Activated CD4-positive, alpha-beta T cell treated with anti-CD3 and anti-CD28 coated beads, Interleukin-2, amount 10 ng/mL, durations not matched to agents 24 days and 14 days (primary cell): Measurements from ENCODE around the gene ADAMTS2. TPM values are rescaled to one million over a fixed set of nuclear protein-coding genes. Genes with fewer than 3 reads are reported as not detected.

ENCODE experiments used
- DNase-seq: peaks from one replicate; pipeline ENCODE4 v3.0.0; 2022
- H3K27ac Mint-ChIP-seq: one replicate; pipeline ENCODE4 v1.8.0; 2022; ENCODE audit warnings: mild to moderate bottlenecking, mixed read lengths
- H3K27me3 Mint-ChIP-seq: one replicate; pipeline ENCODE4 v1.8.0; 2022; ENCODE audit warnings: mixed read lengths
- H3K36me3 Mint-ChIP-seq: one replicate; pipeline ENCODE4 v1.8.0; 2022; ENCODE audit warnings: low read depth, mild to moderate bottlenecking, mixed read lengths
- H3K4me1 Mint-ChIP-seq: one replicate; pipeline ENCODE4 v1.8.0; 2021; ENCODE audit warnings: mixed read lengths
- H3K4me3 Mint-ChIP-seq: one replicate; pipeline ENCODE4 v1.8.0; 2022; ENCODE audit warnings: mild to moderate bottlenecking, moderate library complexity, mixed read lengths
- H3K9me3 Mint-ChIP-seq: one replicate; pipeline ENCODE4 v1.8.0; 2021; ENCODE audit warnings: mixed read lengths
- intact Hi-C: fragments of 100-400 bp; cut with micrococcal nuclease; formaldehyde crosslinking; loops from one replicate; pipeline ENCODE4 v1.15.1; 2023
- total RNA-seq: library from RNA; stranded (reverse); gene quantifications from 2 replicates; pipeline ENCODE4 v1.2.3, GENCODE V29; 2022

The ADAMTS2 gene
- total RNA-seq, 1 donor from 2014 or later: not detected

GRCh38 chr5:179124853-179125788 lies 220.1 kb downstream of the ADAMTS2 start:
- H3K4me1 Mint-ChIP-seq: no peaks in the 10 kb centered on the region
- DNase-seq: no peak
- intact Hi-C loops: no loop called here
- no peak overlapping the region for H3K4me3 Mint-ChIP-seq
- no peaks in the 10 kb centered on the region for H3K27me3 Mint-ChIP-seq
- H3K36me3 Mint-ChIP-seq: no peaks in the 10 kb centered on the region
- no peak overlapping the region for H3K27ac Mint-ChIP-seq
- H3K9me3 Mint-ChIP-seq: peaks cover 2% of the 10 kb centered on the region

DNA sequence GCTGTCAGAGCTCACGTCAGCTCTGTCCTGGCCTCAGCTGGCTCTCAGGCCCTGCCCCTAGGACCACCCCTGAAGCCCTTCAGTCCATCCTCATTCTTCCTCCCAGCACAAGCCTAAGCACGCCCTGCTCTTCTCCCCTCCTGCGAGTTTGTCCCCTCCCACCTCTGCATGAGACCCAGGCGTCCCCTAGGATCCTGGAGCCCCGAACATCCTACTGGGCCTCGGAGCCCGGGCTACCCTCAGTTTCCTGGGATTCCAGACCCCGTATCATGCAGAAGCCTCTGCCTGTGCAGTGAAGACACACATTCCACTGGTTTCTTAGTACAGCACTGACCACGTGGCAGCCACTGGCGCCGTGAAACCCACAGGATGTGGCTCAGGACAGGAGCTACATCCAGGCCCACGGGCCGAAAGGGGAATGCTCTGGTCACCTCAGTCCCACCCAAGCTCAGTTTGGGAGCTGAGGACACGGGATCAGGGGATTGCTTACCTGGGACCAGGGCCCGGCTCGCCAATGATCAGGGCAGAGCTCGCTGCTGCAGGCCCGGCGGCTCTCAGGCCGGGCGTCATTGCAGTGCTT lies 220.9 kb downstream of the ADAMTS2 start:
- Mint-ChIP-seq H3K27me3 (no peaks in the 10 kb centered on the region), H3K27ac (no peak overlapping the region), H3K9me3 (peaks cover 4% of the 10 kb centered on the region), H3K36me3 (peaks cover 1% of the 10 kb centered on the region), H3K4me1 (no peaks in the 10 kb centered on the region), H3K4me3 (no peak overlapping the region)
- intact Hi-C loops: no loop called here
- no peak for DNase-seq

DNA sequence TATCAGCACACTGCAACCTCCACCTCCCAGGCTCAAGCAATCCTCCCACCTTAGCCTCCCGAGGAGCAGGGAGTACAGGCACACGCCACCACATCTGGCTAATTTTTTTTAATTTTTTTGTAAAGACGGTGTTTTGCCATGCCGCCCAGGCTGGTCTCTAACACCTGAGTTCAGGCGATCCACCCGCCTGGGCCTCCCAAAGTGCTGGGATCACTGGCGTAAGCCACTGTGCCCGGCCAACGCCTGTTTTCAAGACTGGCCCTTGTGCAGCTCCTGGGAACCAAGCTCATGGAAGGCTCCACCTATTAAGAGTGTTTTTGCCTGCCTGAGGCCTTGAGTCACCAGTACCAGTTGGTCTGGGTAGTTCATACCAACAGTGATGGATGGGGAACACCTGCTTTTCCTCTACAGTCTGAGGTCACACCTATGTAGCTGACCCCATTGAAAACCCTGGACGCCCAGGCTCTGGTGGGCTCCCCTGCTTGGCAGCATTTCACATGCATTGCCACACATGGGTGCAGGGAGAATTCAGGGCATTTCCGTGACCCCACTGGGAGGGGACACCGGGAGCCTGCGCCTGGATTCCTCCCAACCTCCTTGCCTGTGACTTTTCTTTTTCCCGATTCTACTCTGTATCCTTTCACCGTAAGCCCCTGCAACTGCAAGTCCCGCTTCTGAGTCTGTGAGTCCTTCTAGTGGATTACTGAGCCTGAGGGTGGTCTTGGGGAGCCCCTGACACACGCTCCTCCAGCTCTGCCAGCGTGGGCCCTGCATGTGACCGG lies 221.6 kb downstream of the ADAMTS2 start:
- Mint-ChIP-seq H3K4me3 (no peak overlapping the region), H3K9me3 (peaks cover 4% of the 10 kb centered on the region), H3K4me1 (no peaks in the 10 kb centered on the region), H3K36me3 (peaks cover 1% of the 10 kb centered on the region), H3K27ac (no peak overlapping the region), H3K27me3 (no peaks in the 10 kb centered on the region)
- DNase-seq: no peak
- intact Hi-C loops: no loop called here

- Mint-ChIP-seq H3K4me3 (no peak overlapping the region), H3K27me3 (no peaks in the 10 kb centered on the region), H3K4me1 (no peaks in the 10 kb centered on the region), H3K27ac (no peak overlapping the region), H3K9me3 (peaks cover 4% of the 10 kb centered on the region), H3K36me3 (peaks cover 1% of the 10 kb centered on the region)
- DNase-seq: no peak
- intact Hi-C loops: no loop called here
Observed at GRCh38 chr5:179123109-179123426, 222.2 kb downstream of the ADAMTS2 start.

DNA sequence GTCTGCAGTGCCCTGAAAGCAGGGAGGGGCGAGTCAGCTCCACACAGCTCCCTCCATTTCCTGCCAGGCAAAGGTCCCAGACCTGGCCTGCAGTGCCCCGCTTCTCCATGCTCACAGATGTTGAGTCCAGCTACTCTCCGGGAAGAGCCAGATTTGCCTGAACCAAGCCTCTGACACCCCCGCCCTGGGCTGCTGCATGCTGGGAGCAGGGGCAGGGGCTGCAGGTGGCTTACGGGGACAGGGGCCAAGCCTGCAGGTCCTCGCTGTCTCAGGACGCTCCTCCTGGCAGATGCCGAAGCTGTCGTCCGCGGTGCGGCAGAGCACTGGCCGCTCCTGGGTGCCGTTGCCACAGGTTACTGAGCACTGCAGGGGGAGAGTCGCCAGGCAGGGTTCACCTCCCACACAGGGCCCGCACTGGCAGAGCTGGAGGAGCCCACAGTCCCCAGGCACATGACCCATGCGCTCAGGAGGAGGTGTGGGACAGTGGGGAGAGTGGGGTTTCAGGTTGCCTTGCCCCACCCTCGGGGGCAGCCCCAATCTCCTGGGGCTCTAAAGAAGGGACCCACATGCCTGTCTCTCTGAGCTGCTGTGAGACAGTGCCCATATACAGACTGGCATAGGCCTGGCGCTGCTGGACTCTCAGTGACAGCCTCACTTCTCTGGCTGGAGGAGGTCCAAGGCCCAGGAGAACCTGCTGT lies 222.7 kb downstream of the ADAMTS2 start:
- Mint-ChIP-seq H3K4me3 (no peak overlapping the region), H3K27me3 (no peaks in the 10 kb centered on the region), H3K9me3 (peaks cover 4% of the 10 kb centered on the region), H3K4me1 (no peaks in the 10 kb centered on the region), H3K36me3 (peaks cover 1% of the 10 kb centered on the region), H3K27ac (no peak overlapping the region)
- intact Hi-C loops: no loop called here
- DNase-seq: no peak

DNA sequence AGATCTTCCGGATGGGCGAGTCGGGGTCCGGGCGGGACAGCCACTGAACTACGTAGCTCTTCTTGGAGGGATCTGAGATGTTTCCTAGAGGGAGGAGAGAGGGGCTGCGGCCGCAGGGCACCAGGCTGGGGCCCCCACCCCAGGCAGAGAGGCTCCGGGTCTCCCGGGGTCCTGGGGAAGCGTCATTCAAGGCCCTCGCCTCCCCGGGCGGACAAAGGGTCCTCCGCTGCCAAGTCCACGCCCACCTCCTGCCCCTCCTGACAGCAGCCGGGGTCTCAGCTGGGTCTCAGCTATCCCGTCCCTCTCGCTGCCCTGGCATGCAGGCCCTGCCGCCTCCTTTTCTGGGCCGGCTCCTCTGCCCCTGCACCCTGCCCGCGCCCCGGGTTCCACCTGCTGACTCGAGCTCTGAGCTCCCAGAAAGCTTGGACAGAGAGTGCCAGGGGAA lies 223.6 kb downstream of the ADAMTS2 start:
- no peak overlapping the region for H3K27ac Mint-ChIP-seq
- H3K4me3 Mint-ChIP-seq: no peak overlapping the region
- H3K9me3 Mint-ChIP-seq: peaks cover 5% of the 10 kb centered on the region
- H3K36me3 Mint-ChIP-seq: peaks cover 1% of the 10 kb centered on the region
- no peaks in the 10 kb centered on the region for H3K4me1 Mint-ChIP-seq
- no peak for DNase-seq
- no peaks in the 10 kb centered on the region for H3K27me3 Mint-ChIP-seq
- intact Hi-C loops: no loop called here

- intact Hi-C loops: no loop called here
- H3K4me3 Mint-ChIP-seq: no peak overlapping the region
- peaks cover 10% of the 10 kb centered on the region for H3K9me3 Mint-ChIP-seq
- no peaks in the 10 kb centered on the region for H3K4me1 Mint-ChIP-seq
- H3K27ac Mint-ChIP-seq: no peak overlapping the region
- no peak for DNase-seq
- H3K27me3 Mint-ChIP-seq: no peaks in the 10 kb centered on the region
- H3K36me3 Mint-ChIP-seq: peaks cover 1% of the 10 kb centered on the region
Observed at GRCh38 chr5:179120951-179121666, 224.2 kb downstream of the ADAMTS2 start.

DNA sequence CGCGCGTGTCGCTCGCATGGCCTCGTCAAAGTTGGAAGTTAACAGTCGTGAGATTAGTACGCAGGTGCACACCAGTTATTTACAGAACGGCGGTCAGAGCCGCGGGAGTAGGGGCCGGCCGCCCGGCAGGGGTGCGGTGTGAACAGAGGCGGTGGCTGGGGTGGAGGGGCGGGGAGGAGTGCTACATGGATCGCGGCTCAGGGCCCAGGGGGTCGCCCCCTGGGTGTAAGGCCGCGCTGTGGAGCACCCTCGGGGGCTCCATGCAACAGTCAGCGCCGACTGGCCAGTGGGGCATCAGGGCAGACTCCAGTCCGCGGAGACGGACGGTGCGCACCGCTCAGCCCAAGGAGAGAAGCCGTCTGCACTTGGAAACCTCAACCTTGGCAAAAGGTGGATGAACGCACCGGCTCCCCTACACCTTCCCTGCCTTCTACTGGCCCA lies 224.8 kb downstream of the ADAMTS2 start:
- no peak for DNase-seq
- Mint-ChIP-seq H3K9me3 (peaks cover 12% of the 10 kb centered on the region), H3K27ac (no peak overlapping the region), H3K27me3 (no peaks in the 10 kb centered on the region), H3K36me3 (peaks cover 1% of the 10 kb centered on the region), H3K4me1 (no peaks in the 10 kb centered on the region), H3K4me3 (no peak overlapping the region)
- intact Hi-C loops: no loop called here

DNA sequence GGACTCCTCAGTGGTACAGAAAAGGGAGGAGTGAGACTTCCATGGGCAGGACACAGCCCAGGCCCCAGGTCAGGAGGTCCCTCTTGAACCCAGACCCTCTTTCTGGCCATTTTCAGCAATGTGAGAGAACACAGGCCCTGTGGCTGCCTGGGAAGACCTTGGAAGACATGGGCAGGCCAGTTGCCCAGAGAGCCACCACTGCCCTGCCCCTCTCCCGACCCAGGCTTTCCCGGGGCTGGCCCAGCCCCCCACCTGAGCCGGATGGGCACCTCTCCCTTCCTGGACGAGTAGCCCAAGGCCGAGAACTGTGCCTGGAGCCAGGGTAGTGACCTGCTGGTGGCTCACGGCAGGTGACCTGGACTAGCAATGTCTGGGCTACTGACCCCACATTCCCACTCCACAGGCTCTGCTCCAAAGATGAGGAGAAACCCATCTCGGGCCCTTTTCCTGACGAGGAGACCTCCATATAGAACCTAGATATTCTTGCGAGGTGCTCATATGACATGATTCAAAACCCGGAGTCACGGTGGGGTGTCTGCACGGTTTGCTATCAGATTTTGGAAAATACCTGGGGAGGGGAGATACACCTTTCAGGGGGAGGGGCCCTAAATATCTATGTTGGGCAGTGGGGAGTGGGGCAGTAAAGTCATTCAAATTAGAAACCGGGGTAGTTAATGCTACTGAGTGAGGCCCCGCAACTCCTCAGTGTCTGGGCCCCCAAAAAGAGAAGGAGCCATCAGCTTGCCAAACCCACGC lies 225.7 kb downstream of the ADAMTS2 start:
- intact Hi-C loops: no loop called here
- Mint-ChIP-seq H3K9me3 (peaks cover 14% of the 10 kb centered on the region), H3K27me3 (no peaks in the 10 kb centered on the region), H3K4me3 (no peak overlapping the region), H3K27ac (no peak overlapping the region), H3K36me3 (peaks cover 1% of the 10 kb centered on the region), H3K4me1 (no peaks in the 10 kb centered on the region)
- no peak for DNase-seq

DNA sequence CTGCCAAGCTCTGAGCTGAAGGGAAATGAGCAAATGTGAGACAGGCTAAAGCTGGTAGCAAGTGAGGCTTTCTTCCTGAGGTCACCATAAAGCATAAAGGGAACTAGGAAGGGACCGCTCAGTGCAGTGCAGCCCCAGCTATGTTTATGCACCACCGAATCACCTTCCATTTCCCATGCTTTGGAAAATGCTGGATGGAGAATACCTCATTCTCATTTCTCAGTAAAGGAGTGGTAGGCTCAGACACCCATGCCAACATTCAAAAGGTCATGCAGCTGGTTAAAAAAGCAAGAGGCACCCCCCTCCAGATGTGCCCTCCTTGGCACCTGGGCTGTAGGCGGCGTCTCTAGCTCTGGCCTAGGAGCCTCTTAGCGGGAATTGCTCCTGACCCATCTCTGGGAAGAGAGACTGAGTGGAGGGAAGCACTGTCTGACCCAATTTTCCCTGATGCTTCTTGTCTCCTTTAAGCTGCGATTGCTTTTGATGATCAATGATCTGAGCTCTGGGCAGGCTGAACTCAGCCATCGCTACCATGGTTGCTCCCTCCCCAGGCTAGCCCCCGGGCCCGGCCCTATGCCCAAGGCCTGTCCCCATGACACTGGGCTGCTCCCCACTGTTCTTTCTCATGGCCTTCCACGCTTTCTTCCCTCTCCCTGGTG lies 226.4 kb downstream of the ADAMTS2 start:
- H3K4me1 Mint-ChIP-seq: no peaks in the 10 kb centered on the region
- peaks cover 14% of the 10 kb centered on the region for H3K9me3 Mint-ChIP-seq
- intact Hi-C loops: no loop called here
- H3K4me3 Mint-ChIP-seq: no peak overlapping the region
- H3K36me3 Mint-ChIP-seq: peaks cover 1% of the 10 kb centered on the region
- no peak for DNase-seq
- H3K27ac Mint-ChIP-seq: no peak overlapping the region
- H3K27me3 Mint-ChIP-seq: no peaks in the 10 kb centered on the region

GRCh38 chr5:179118338-179118737 lies 226.9 kb downstream of the ADAMTS2 start:
- no peaks in the 10 kb centered on the region for H3K4me1 Mint-ChIP-seq
- no peak overlapping the region for H3K27ac Mint-ChIP-seq
- no peaks in the 10 kb centered on the region for H3K27me3 Mint-ChIP-seq
- H3K4me3 Mint-ChIP-seq: no peak overlapping the region
- peaks cover 1% of the 10 kb centered on the region for H3K36me3 Mint-ChIP-seq
- intact Hi-C loops: no loop called here
- no peak for DNase-seq
- peaks cover 18% of the 10 kb centered on the region for H3K9me3 Mint-ChIP-seq

DNA sequence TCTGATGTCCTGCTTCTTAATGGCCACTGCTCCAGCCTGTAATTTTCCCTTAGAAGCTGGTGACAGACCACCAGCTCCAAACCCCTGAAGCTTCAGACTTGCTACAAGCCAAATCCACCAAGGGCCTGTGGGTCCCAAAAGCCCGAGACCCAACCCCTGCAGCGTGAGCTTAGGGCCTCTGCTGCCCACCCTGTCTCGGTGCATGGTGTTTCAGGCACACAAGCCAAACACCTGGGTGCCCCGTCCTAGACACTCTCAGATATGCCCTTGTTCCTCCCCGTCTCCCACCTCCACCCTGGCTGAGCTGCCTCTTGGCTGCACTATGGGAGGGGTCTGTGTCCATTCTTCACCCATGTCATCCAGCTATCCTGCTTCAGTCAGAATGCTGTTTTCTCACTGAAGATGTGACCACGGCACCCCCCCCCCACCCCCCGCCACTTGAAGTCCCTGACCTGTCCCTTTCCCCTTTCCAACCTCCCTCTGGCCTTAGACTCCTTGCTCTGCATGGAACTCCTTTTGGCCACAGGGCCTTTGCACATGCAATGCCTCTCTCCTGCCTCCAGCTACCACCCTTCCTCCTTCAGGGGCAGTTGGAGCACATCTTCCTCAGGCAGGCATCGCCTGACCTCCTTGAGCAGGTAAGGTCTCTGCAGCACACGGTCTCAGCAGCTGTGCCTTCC lies 229.3 kb downstream of the ADAMTS2 start:
- no peaks in the 10 kb centered on the region for H3K4me1 Mint-ChIP-seq
- no peak for DNase-seq
- H3K36me3 Mint-ChIP-seq: peaks cover 1% of the 10 kb centered on the region
- intact Hi-C loops: no loop called here
- no peak overlapping the region for H3K27ac Mint-ChIP-seq
- H3K27me3 Mint-ChIP-seq: no peaks in the 10 kb centered on the region
- no peak overlapping the region for H3K4me3 Mint-ChIP-seq
- peaks cover 24% of the 10 kb centered on the region for H3K9me3 Mint-ChIP-seq
